HFFc6 (cell line): Measurements from ENCODE around the gene MREG. TPM values are rescaled to one million over a fixed set of nuclear protein-coding genes. Genes with fewer than 3 reads are reported as not detected.

Experiments
- DNase-seq: peaks from one replicate; pipeline ENCODE4 v3.0.0-alpha.2; 2018
- H3K27ac Mint-ChIP-seq: 2 replicates; pipeline ENCODE4 v1.8.0; 2020; ENCODE audit warnings: mild to moderate bottlenecking, mixed read lengths
- H3K27me3 Mint-ChIP-seq: 2 replicates; pipeline ENCODE4 v1.8.0; 2021; ENCODE audit warnings: mild to moderate bottlenecking, moderate library complexity, mixed read lengths; ENCODE audit not compliant: insufficient read depth
- H3K36me3 Mint-ChIP-seq: 2 replicates; pipeline ENCODE4 v1.8.0; 2021; ENCODE audit warnings: low read depth, mixed read lengths
- H3K4me1 Mint-ChIP-seq: 2 replicates; pipeline ENCODE4 v1.8.0; 2020; ENCODE audit warnings: low read depth, mixed read lengths
- H3K4me3 Mint-ChIP-seq: 2 replicates; pipeline ENCODE4 v1.8.0; 2020; ENCODE audit warnings: mild to moderate bottlenecking, moderate library complexity, mixed read lengths
- H3K9me3 Mint-ChIP-seq: 2 replicates; pipeline ENCODE4 v1.8.0; 2020; ENCODE audit warnings: mild to moderate bottlenecking, mixed read lengths
- CTCF ChIP-seq: fragments of 200-600 bp; sonication (generic); IDR thresholded peaks from 2 replicates; pipeline ENCODE4 v1.5.0; 2021; ENCODE audit warnings: antibody characterized with exemption, mild to moderate bottlenecking
- total RNA-seq, 6 experiments: library from RNA; stranded (reverse); fragmentation: NEBNext Ultra II Directional; extraction: Animal tissue kit (Norgen Biotek cat#: 25700); gene quantifications; 2 replicates in 1 of 6; 3 replicates in 5 of 6; pipeline ENCODE4 v1.2.3, GENCODE V29; 2021

MREG gene
- total RNA-seq, 6 experiments from 2014 or later: 2.0 to 3.5 (median 3.2) TPM

- TF ChIP-seq CTCF: no peak
- no peaks in the 10 kb centered on the region for H3K27me3 Mint-ChIP-seq
- H3K36me3 Mint-ChIP-seq: no peaks in the 10 kb centered on the region
- no peak for DNase-seq
- no peak overlapping the region for H3K27ac Mint-ChIP-seq
- no peaks in the 10 kb centered on the region for H3K9me3 Mint-ChIP-seq
- peaks cover 60% of the 10 kb centered on the region for H3K4me1 Mint-ChIP-seq
- no peak overlapping the region for H3K4me3 Mint-ChIP-seq
These were observed 111.6 kb downstream of the MREG start for GRCh38 chr2:215901796-215902195.

- Mint-ChIP-seq H3K27me3 (no peaks in the 10 kb centered on the region), H3K9me3 (no peaks in the 10 kb centered on the region), H3K4me3 (no peak overlapping the region), H3K36me3 (no peaks in the 10 kb centered on the region), H3K4me1 (peaks cover 60% of the 10 kb centered on the region), H3K27ac (no peak overlapping the region)
- no peak for TF ChIP-seq CTCF
- DNase-seq: no peak
These were observed 112.5 kb downstream of the MREG start for GRCh38 chr2:215900843-215901242.

GRCh38 chr2:215900203-215900611, 113.1 kb downstream of the MREG start:
- no peak overlapping the region for H3K4me3 Mint-ChIP-seq
- peaks cover 60% of the 10 kb centered on the region for H3K4me1 Mint-ChIP-seq
- no peaks in the 10 kb centered on the region for H3K27me3 Mint-ChIP-seq
- TF ChIP-seq CTCF: no peak
- no peak overlapping the region for H3K27ac Mint-ChIP-seq
- H3K36me3 Mint-ChIP-seq: no peaks in the 10 kb centered on the region
- no peaks in the 10 kb centered on the region for H3K9me3 Mint-ChIP-seq
- peak; percentile 43 for DNase-seq

- Mint-ChIP-seq H3K9me3 (no peaks in the 10 kb centered on the region), H3K27ac (no peak overlapping the region), H3K36me3 (no peaks in the 10 kb centered on the region), H3K4me3 (no peak overlapping the region), H3K27me3 (no peaks in the 10 kb centered on the region), H3K4me1 (peaks cover 55% of the 10 kb centered on the region)
- DNase-seq: peak; percentile 32
- no peak for TF ChIP-seq CTCF
These were observed 113.9 kb downstream of the MREG start for GRCh38 chr2:215899141-215900074.

GRCh38 chr2:215898363-215898762, 115.0 kb downstream of the MREG start:
- TF ChIP-seq CTCF: no peak
- no peak overlapping the region for H3K4me3 Mint-ChIP-seq
- H3K36me3 Mint-ChIP-seq: no peaks in the 10 kb centered on the region
- H3K27ac Mint-ChIP-seq: no peak overlapping the region
- DNase-seq: no peak
- no peaks in the 10 kb centered on the region for H3K27me3 Mint-ChIP-seq
- H3K4me1 Mint-ChIP-seq: peaks cover 46% of the 10 kb centered on the region
- no peaks in the 10 kb centered on the region for H3K9me3 Mint-ChIP-seq
